NCI-H82 treated with DMSO at 0.1 percent for 48 hours (cell line): ENCODE results near the gene ASPSCR1.

Experiments used
- DNase-seq: peaks from one replicate; lab custom pipeline; 2025; ENCODE audit not compliant: unreplicated experiment; lab: John Stamatoyannopoulos, UW

Gene ASPSCR1

GRCh38 chr17:81977211-81977808, at the start of gene ASPSCR1:
ASPSCR1 (plus strand) TSS chr17:81977629; CDS start chr17:81977647, 18 bp downstream.
- peak; percentile 64 for DNase-seq

- peak; percentile 85 for DNase-seq
Observed at GRCh38 chr17:81927653-81928543, 49.5 kb upstream of the ASPSCR1 start, which contains the start of gene MAFG. MAFG (minus strand) TSS chr17:81927735; CDS start chr17:81923185, 4,550 bp downstream.

GRCh38 chr17:81928544-81929252, 48.7 kb upstream of the ASPSCR1 start:
- DNase-seq: no peak

- DNase-seq: no peak
Observed at GRCh38 chr17:81929253-81930141, 47.9 kb upstream of the ASPSCR1 start.

- no peak for DNase-seq
Observed at GRCh38 chr17:81930142-81931125, 47.0 kb upstream of the ASPSCR1 start.

GRCh38 chr17:81931189-81931556, 46.3 kb upstream of the ASPSCR1 start:
- no peak for DNase-seq

GRCh38 chr17:81931557-81932332, 45.7 kb upstream of the ASPSCR1 start:
- no peak for DNase-seq

GRCh38 chr17:81932333-81932983, 45.0 kb upstream of the ASPSCR1 start:
- no peak for DNase-seq

GRCh38 chr17:81933178-81933699, 44.2 kb upstream of the ASPSCR1 start:
- DNase-seq: no peak

GRCh38 chr17:81934098-81934757, 43.2 kb upstream of the ASPSCR1 start:
- no peak for DNase-seq

GRCh38 chr17:81934850-81935708, 42.4 kb upstream of the ASPSCR1 start:
- no peak for DNase-seq

- DNase-seq: no peak
Observed at GRCh38 chr17:81935709-81936084, 41.7 kb upstream of the ASPSCR1 start.

- no peak for DNase-seq
Observed at GRCh38 chr17:81939218-81939617, 38.2 kb upstream of the ASPSCR1 start.

GRCh38 chr17:81939881-81940385, 37.5 kb upstream of the ASPSCR1 start:
- DNase-seq: no peak

- no peak for DNase-seq
Observed at GRCh38 chr17:81940538-81941483, 36.6 kb upstream of the ASPSCR1 start.
